BLaER1 treated with 17β-estradiol and CSF1 and Interleukin-3, amounts not matched to agents 10 nM and 100 nM (cell line): ENCODE data around the gene TUBGCP6.

Experiments used
- H3K27ac ChIP-seq, 11 experiments: shearing (Covaris generic); formaldehyde crosslinking; 2 replicates each; pipeline ENCODE4 v1.8.1; 2022
- H3K27me3 ChIP-seq, 11 experiments: shearing (Covaris generic); formaldehyde crosslinking; 2 replicates each; pipeline ENCODE4 v1.8.1; 2022
- H3K36me3 ChIP-seq, 11 experiments: shearing (Covaris generic); formaldehyde crosslinking; 2 replicates each; pipeline ENCODE4 v1.8.1; 2022
- H3K4me1 ChIP-seq, 10 experiments: shearing (Covaris generic); formaldehyde crosslinking; 2 replicates each; pipeline ENCODE4 v1.8.1; 2022
- H3K4me2 ChIP-seq, 11 experiments: shearing (Covaris generic); formaldehyde crosslinking; 2 replicates each; pipeline ENCODE4 v1.8.1; 2022
- H3K4me3 ChIP-seq, 10 experiments: shearing (Covaris generic); formaldehyde crosslinking; 2 replicates each; pipeline ENCODE4 v1.8.1; 2022
- H3K9ac ChIP-seq, 11 experiments: shearing (Covaris generic); formaldehyde crosslinking; 2 replicates each; pipeline ENCODE4 v1.8.1; 2022
- H3K9me3 ChIP-seq, 11 experiments: shearing (Covaris generic); formaldehyde crosslinking; replicated peaks in 1 of 11; 2 replicates each; pipeline ENCODE4 v1.8.1; 2022
- H4K20me1 ChIP-seq, 11 experiments: shearing (Covaris generic); formaldehyde crosslinking; 2 replicates each; pipeline ENCODE4 v1.8.1; 2022
- Cebpa-rat ChIP-seq, 11 experiments: shearing (Covaris generic); IDR thresholded peaks; 2 replicates each; pipeline ENCODE4 v1.8.1; 2022

The TUBGCP6 gene

GRCh38 chr22:50197856-50198623, 46.8 kb downstream of the TUBGCP6 start:
- Histone ChIP-seq H3K4me2 (peak overlapping the region in 9 of 11 experiments; percentile 95 to 100 (median 99); a peak in 15 of 22 replicates), H3K4me3 (peak overlapping the region in 1 of 10 experiments; percentile 26; a peak in 2 of 20 replicates), H3K9ac (peak overlapping the region in 4 of 11 experiments; percentile 94 to 95 (median 94); a peak in 6 of 22 replicates), H3K27ac (peak overlapping the region in 2 of 11 experiments; percentile 43 to 90; a peak in 2 of 22 replicates), H3K4me1 (peaks cover 48 to 89% (median 83%) of the 10 kb centered on the region in 10 experiments), H3K27me3 (peaks cover 0 to 32% (median 0%) of the 10 kb centered on the region in 11 experiments; a peak in 6 of 22 replicates), H4K20me1 (peaks cover 49 to 95% (median 86%) of the 10 kb centered on the region in 11 experiments; a peak in 21 of 22 replicates), H3K36me3 (peaks cover 41 to 67% (median 56%) of the 10 kb centered on the region in 11 experiments), H3K9me3 (peaks cover 0 to 2% (median 0%) of the 10 kb centered on the region in 11 experiments; a peak in 3 of 22 replicates)
- no peak for TF ChIP-seq Cebpa-rat (IDR thresholded peaks at IDR 0.05)

- Histone ChIP-seq H3K9me3 (no peaks in the 10 kb centered on the region), H3K27me3 (peaks cover 0 to 35% (median 0%) of the 10 kb centered on the region in 11 experiments; a peak in 6 of 22 replicates), H3K9ac (0 out of 22 replicates have a peak overlapping the region, but pooled peaks of 1 of the 11 experiments have one; percentile 9), H3K4me3 (no peak overlapping the region), H3K4me2 (peak overlapping the region in 8 of 11 experiments; percentile 86 to 100 (median 98); a peak in 15 of 22 replicates), H3K4me1 (peaks cover 51 to 90% (median 84%) of the 10 kb centered on the region in 10 experiments), H4K20me1 (peaks cover 41 to 95% (median 83%) of the 10 kb centered on the region in 11 experiments; a peak in 21 of 22 replicates), H3K27ac (no peak overlapping the region), H3K36me3 (peaks cover 37 to 65% (median 56%) of the 10 kb centered on the region in 11 experiments)
- no peak for TF ChIP-seq Cebpa-rat (IDR thresholded peaks at IDR 0.05)
Measured at GRCh38 chr22:50197000-50197800, 47.6 kb downstream of the TUBGCP6 start.

- TF ChIP-seq Cebpa-rat (IDR thresholded peaks at IDR 0.05) = no peak
- Histone ChIP-seq H3K9me3 (no peaks in the 10 kb centered on the region), H3K27me3 (peaks cover 0 to 35% (median 0%) of the 10 kb centered on the region in 11 experiments; a peak in 6 of 22 replicates), H3K4me1 (peaks cover 57 to 92% (median 88%) of the 10 kb centered on the region in 10 experiments), H3K9ac (peak overlapping the region in 7 of 11 experiments; percentile 12 to 99 (median 96); a peak in 9 of 22 replicates), H3K36me3 (peaks cover 37 to 65% (median 56%) of the 10 kb centered on the region in 11 experiments), H3K27ac (peak overlapping the region in 5 of 11 experiments; percentile 10 to 99 (median 29); a peak in 6 of 22 replicates), H4K20me1 (peaks cover 32 to 95% (median 81%) of the 10 kb centered on the region in 11 experiments; a peak in 21 of 22 replicates), H3K4me3 (no peak overlapping the region), H3K4me2 (peak overlapping the region in 10 of 11 experiments; percentile 86 to 100 (median 98); a peak in 19 of 22 replicates)
Measured at GRCh38 chr22:50196256-50196655, 48.6 kb downstream of the TUBGCP6 start.

- peaks cover 35 to 59% (median 51%) of the 10 kb centered on the region in 11 experiments for H3K36me3 ChIP-seq
- H3K9me3 ChIP-seq = no peaks in the 10 kb centered on the region
- peak overlapping the region; percentile 86 to 100 (median 98) for H3K4me2 ChIP-seq
- peak overlapping the region; percentile 65 to 99 (median 91); a peak in 19 of 22 replicates for H3K9ac ChIP-seq
- peaks cover 70 to 100% (median 95%) of the 10 kb centered on the region in 10 experiments for H3K4me1 ChIP-seq
- peaks cover 42 to 100% (median 84%) of the 10 kb centered on the region in 11 experiments; a peak in 21 of 22 replicates for H4K20me1 ChIP-seq
- peak overlapping the region in 8 of 11 experiments; percentile 93 to 99 (median 96); a peak in 18 of 22 replicates for H3K27ac ChIP-seq
- H3K4me3 ChIP-seq = peak overlapping the region in 8 of 10 experiments; percentile 14 to 65 (median 50); a peak in 12 of 20 replicates
- peaks cover 0 to 28% (median 0%) of the 10 kb centered on the region in 11 experiments; a peak in 6 of 22 replicates for H3K27me3 ChIP-seq
- TF ChIP-seq Cebpa-rat (IDR thresholded peaks at IDR 0.05) = no peak
Measured at GRCh38 chr22:50194037-50194805, 50.6 kb downstream of the TUBGCP6 start.

- Histone ChIP-seq H4K20me1 (peaks cover 42 to 100% (median 84%) of the 10 kb centered on the region in 11 experiments; a peak in 21 of 22 replicates), H3K4me1 (peaks cover 76 to 100% (median 96%) of the 10 kb centered on the region in 10 experiments)
- TF ChIP-seq Cebpa-rat (IDR thresholded peaks at IDR 0.05) = no peak
Measured at GRCh38 chr22:50193621-50194020, 51.2 kb downstream of the TUBGCP6 start.

GRCh38 chr22:50192436-50193204, 52.2 kb downstream of the TUBGCP6 start:
- H3K36me3 ChIP-seq = peaks cover 25 to 49% (median 38%) of the 10 kb centered on the region in 11 experiments
- H3K4me1 ChIP-seq = peaks cover 86 to 100% (median 99%) of the 10 kb centered on the region in 10 experiments
- H3K27ac ChIP-seq = peak overlapping the region; percentile 75 to 99 (median 95)
- H3K9me3 ChIP-seq = no peaks in the 10 kb centered on the region
- H3K4me2 ChIP-seq = peak overlapping the region; percentile 86 to 100 (median 98)
- peaks cover 0 to 37% (median 0%) of the 10 kb centered on the region in 11 experiments; a peak in 6 of 22 replicates for H3K27me3 ChIP-seq
- peak overlapping the region; percentile 65 to 99 (median 91) for H3K9ac ChIP-seq
- H4K20me1 ChIP-seq = peaks cover 40 to 100% (median 84%) of the 10 kb centered on the region in 11 experiments; a peak in 21 of 22 replicates
- H3K4me3 ChIP-seq = peak overlapping the region; percentile 15 to 65 (median 50); a peak in 18 of 20 replicates
- TF ChIP-seq Cebpa-rat (IDR thresholded peaks at IDR 0.05) = no peak

More at GRCh38 chr22:50193621-50194020, 51.2 kb downstream of the TUBGCP6 start:
- peak overlapping the region in 9 of 11 experiments; percentile 75 to 99 (median 96); a peak in 18 of 22 replicates for H3K27ac ChIP-seq
- H3K4me3 ChIP-seq = peak overlapping the region in 7 of 10 experiments; percentile 44 to 65 (median 50); a peak in 12 of 20 replicates
- peaks cover 30 to 54% (median 45%) of the 10 kb centered on the region in 11 experiments for H3K36me3 ChIP-seq
- peak overlapping the region; percentile 86 to 100 (median 98) for H3K4me2 ChIP-seq
- H3K27me3 ChIP-seq = peaks cover 0 to 30% (median 0%) of the 10 kb centered on the region in 11 experiments; a peak in 6 of 22 replicates
- H3K9ac ChIP-seq = peak overlapping the region; percentile 65 to 99 (median 91); a peak in 19 of 22 replicates
- H3K9me3 ChIP-seq = no peaks in the 10 kb centered on the region
